ENCODE measurements around the gene HS3ST6.
"Not testable (repeated sequence)": the region's sequence is repeated elsewhere in the genome, so short reads cannot be mapped to it uniquely, and the experiment has no call there.

The HS3ST6 gene

DNA sequence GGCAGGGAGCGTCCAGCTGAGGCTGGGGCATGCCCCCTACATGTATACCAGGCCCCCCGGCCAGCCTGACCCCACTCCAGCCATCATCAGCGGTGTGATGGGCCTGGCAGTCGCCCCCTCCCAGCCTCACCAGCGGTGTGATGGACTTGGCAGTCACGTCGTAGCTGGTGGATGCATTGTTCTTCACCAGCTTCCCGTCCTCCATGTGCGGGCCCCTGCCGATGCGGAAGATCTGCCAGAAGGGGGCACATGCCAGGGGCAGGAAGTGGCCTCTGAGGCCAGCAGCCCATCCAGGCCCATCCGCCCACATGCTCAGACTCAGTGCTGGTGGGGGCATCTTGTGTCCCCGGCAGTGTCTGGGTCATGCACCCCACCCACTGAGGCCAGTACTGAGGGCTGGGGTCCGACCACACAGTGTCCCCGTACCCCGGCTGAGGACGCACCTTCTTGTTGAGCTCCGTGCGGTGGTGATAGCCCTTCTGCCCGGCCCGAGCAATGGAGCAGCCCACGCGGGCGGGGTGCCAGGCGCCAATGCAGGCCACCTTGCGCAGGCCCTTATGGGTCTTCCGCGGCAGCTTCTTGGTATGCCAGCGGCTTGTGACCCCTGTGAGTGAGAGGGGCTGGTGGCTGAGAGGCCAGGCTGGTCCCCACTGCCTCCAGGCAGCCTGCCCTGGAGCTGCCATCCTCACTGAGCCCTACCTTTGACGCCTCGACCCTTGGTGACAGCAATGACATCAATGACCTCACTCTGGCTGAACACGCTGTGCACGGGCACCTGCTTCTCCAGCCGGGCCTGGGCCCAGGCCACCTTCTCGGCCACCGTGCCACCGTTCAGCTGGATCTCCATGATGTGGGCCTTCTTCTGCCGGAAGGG is 28.5 kb upstream of the HS3ST6 start:
- no peak for DNase-seq

DNA sequence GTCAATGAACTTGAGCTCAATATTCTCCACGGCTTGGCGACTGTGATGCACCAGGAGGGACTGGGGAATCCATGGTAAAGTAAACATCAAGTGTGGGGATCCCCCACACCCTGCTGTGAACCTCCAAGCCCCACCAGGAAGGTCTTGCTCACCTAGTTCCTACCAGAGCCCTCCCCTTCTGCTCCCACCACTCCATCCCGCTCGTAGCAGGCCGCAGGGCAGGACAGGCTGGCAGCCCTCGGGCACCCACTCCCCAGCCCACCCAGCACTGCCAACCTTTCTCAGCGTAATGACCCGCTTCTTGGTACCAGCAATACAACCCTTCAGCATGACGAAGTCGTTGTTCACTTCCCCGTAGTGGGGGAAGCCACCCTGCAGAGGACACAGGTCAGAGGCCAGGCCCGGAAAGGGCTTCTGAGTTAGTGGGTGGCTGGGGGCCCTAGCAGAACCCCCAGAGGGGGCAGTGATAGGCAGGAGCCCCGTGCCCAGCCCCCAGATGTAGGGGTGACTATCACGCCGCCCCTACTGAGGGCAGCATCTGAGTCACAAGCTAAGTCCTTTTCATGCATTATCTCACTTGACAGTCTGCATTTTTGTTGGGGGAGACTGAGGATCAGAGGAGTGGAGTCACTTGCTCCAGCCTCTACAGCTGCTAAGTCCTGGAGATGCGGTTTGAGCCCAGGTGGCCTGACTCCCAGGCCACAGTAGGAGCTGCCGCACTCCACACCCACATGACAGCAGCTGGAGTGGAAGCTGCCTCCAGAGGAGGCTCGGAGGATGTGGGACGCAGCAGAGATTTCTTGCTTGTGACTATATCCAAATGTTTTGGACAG is 27.6 kb upstream of the HS3ST6 start:
- DNase-seq = no peak

DNA sequence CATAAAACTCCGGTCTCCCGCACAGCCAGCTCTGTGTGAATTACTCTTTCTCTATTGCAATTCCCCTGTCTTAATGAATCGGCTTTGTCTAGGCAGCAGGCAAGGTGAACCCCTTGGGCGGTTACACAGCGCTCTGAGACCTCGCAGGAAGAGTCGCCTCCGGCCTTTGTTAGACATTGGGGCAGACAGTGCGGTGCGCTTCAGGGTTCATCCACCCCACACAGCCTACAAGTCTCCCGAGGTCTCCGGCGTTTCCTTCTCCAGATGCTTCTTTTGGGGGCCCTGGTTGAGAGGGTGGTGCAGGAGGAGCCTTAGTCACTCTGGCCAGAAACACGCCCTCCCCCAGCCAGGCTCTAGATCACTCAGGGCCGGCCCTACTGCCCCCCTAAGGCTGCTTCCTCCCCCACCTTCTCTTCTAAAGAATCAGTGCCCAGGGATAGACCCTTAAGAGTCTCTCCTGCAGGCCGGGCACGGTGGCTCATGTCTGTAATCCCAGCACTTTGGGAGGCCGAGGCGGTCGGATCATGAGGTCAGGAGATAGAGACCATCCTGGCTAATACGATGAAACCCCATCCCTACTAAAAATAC is 26.5 kb upstream of the HS3ST6 start:
- no peak for DNase-seq

DNA sequence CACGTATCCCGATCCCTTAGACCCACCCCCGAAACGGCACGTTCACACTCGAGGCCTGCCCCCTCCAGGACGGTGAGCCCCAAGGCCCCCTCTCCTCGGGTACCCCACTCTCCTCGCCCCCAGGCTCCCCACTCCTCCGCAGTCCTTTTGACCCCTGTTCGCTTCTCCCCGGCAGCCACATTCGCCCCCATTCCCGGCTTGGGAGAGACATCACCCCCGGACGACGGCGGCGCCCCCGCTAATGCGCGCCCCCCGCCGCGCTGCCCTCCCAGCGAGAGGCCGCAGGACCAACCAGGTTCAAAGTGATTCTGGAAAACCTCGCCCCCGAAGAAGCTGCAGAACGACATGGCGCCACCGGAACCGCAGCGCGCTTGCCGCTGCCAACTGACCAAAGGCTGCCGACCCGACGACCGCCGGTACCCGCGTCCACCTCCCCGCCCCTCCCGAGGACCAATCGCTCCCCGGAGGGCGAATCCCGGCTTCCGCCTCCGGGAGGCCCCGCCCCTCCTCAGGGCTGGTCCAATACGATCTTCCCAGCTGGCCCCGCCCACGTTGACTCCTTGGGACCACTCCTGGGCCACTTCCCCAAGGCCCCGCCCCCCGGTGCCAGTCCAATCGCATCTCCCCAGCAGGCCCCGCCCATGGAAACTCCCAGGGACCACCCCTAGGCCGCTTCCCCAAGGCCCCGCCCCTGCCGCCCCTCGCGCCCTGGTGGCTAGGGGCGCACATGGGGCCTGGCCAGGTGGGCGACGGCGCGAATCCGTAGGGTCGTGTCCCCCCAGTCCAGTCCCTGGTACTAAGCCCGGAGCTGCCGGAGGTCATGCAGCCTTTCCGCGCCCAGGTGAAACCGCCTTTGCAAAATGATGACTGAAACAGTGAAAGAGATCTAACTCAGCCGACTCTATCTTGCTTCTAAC is 24.9 kb upstream of the HS3ST6 start, which contains the start of gene MSRB1:
TSS of gene MSRB1 (minus strand) at position 390 of the 917 bp plus-strand sequence. CDS start at position 347, 43 bp downstream.
- DNase-seq = peak; percentile 99

DNA sequence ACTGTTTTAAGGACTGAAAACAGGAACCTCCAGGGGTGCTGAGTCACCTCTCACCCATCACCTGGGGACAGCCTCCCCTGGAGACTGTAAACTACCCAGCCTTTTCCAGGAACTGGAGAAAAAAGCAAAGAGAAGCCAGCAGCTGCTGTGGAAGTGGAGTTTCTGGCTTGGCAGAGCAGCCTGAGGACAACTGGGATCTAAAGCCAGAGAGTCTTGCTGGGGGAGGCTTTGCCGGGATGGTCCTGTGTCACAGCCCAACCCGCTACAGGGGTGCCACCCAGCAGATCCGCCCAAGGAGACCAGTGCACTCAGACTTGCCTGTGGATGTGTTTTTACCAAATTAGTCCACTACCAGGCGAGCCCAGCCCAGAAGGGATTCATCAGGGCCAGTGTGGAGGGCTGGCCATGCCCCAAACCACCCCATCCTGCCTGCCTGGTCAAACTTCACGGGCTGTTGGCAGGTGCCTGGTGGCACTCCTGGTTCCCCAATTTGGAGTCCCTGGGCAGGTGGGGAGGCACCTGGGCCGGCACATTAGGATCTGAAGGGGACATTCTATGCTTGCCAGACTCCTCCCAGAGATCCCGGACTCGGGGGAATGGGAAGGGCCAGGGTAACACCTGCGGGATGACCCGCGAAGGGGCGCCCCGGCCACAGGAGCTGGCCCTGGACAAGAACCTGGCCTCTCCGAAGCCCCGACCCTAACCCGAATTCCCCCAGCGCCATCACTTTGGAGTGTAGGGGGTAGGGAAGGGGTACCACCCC is 24.0 kb upstream of the HS3ST6 start:
- DNase-seq = no peak

DNA sequence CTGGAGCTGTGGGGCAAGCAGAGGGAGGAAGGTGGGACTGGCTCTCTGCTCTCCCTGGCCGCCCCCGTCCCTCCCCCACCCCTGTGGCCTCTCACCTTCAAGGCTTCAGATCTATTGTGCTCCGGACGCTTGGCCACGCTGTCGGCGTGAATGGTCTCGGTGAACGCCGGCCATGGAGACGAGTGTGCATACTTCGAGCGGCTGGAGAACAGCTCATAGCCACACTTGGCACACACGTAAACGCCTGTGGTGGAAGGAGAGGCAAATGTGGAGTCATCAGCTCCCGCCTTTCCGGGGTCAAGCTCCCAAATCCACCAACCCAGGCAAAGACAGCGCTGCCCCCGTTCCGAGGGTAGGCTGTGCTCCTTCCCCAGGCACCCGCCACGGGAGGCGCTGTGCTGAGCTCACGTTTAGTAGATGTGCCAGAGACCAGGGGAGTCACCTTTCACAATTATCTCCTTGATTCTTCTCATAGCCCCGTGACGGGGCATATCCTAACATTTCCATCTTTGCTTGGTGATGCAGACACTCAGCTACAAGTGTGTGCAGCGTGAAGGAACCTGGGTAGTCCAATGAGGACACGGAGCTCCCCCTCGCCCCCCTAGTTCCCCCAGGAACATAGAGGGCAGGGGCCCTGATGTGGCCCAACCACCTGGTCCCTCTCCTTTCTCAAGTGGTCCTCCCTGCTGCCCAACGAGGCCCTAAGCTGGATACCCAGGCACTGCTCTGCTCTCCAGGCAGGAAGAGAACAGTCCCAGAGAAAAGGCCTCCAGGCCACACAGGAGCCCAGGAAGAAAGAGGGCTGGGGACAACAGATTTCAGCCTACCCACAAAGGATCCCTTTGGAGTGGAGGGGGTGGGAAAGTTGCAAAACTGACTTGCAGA is 23.2 kb upstream of the HS3ST6 start:
- no peak for DNase-seq

DNA sequence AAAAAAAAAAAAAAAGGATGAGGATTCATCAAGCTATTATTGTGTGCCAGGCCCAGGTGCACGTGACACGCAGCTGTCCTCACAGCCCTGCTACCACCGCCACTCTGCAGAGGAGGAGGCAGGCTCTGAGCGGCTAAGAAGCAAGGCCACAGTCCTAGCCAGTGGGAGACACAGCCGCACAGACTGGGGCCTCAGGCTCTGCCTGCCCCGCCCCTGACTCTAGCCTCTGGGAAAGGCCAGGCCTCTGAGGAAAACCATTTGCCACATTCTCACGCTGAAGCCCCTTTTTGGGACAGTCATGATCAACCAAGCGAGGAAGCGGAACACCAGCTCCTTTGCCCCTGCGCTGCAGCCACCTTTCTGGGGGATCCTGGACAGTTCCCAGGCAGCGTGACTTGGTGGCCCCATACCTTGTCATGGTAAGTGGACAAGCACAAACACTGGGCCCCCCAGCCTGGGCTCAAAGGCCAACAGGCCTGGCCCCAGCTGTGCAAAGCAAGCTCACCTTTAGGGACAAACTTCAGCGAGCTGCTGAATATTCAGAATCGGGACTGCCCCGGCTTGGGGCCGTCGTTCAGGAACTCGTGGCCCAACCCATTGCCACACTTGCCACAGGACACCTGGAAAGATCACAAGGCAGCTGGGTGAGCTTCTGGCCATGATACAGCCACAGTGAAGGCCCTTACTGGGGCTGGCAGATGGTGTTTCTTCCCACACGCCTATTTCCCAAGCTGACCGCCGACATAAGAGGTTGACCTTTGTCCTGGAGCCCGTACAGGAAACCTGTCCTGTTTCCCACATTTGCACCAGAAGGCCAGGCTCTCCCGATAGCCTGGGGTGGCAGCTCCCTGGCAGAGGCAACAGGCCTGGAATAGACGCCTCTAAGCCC is 22.3 kb upstream of the HS3ST6 start:
- no peak for DNase-seq

DNA sequence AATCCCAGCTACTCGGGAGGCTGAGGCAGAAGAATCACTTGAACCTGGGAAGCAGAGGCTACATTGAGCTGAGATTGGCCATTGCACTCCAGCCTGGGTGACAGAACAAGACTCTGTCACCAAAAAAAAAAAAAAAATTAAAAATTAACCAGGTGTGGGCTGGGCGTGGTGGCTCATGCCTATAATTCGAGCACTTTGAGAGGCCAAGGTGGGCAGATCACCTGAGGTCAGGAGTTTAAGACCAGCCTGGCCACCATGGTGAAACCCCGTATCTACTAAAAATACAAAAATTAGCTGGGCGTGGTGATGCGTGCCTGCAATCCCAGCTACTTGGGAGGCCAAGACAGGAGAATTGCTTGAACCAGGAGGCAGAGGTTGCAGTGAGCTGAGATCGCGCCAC is 21.6 kb upstream of the HS3ST6 start:
- not testable (repeated sequence) for DNase-seq

DNA sequence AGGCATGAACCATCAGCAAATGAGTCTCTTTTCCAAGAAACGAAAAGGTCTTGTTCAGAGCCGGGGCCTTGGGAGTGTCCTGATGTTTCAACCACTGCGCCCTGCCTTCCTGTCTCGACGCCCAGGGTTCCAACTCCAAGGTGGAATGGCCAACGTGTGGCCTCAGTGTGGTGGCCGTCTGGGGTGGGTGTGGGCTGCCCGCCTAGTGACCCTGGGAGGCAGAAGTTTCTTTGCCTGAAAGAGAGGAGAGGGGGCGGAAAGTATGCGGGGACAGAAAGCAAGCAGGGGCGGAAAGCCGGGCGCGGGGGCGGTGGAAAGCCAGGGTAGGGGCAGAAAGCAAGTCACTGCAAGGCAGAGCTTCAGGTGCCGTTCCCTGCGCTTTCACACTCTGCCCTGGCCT is 20.7 kb upstream of the HS3ST6 start:
- DNase-seq = no peak

DNA sequence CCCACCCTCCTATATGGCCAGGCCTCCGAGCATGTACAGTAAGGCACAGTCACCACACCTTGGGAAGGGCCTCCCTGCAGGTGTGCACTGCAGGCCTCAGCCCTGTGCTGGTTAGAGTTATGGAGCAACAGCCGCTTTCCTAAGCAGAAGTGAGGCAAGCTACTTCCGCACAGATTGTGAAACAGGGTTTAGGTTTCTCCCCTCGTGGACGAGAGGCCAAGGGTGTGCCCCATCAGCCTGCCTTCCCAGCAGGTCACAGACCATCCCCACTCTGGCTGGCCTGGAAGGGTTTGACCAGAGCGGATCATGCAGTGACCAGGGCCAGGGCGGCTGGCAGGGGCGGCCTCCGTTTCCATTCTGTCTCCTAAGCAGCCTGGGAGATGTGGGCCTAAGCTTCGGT is 20.1 kb upstream of the HS3ST6 start:
- no peak for DNase-seq

DNA sequence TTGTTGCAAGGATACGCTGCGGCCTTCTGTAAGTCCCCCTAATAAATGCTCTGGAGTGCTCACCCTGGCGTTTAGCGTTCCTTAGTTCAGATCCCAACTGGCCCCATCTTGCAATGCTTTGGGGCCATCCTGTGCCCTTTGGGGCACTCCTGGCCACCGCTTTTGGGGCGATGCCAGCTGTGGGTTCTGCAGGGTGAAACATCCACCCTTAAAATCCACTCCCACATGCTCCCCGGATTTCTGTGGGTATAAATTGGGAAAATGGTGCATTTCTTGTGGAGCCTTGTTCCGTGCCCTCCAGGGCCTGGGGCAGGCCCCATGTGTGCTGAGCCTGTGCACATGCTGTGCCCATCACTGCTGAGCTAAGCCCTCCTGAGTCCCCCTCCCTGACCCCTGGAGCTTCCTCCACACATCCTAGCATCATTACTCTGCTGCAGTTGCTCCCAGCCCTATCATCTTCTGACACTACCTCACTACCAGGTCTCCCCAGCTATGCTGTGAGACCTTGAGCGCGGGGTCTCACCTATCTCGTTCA is 18.8 kb upstream of the HS3ST6 start:
- no peak for DNase-seq

DNA sequence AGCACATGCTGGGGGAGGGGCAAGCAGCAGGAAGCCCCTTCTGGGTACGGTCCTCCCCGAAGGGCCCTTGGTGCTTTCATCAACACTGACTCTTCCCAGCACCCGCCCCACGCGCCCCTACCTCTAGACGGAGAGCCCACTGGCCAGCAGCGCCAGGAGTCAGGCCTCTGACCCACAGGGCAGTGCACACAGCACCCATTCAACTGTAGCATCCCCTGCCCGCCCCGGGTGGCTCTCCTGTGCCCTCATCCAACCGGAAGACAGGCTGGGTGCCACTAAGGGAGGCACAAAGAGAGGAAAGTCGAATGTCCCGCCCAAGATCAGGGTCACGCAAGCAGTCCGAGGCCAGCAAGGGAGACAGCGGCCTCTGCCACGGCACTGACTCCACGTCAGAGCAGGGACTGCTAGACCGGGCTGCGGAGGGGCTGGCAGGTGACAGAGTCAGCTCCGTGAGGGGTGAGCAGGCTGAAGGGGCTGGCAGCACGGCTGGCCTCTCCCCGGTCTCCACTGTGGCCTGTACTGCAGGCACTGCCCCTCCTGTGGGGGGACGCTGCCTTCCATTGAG is 15.0 kb upstream of the HS3ST6 start:
- no peak for DNase-seq

DNA sequence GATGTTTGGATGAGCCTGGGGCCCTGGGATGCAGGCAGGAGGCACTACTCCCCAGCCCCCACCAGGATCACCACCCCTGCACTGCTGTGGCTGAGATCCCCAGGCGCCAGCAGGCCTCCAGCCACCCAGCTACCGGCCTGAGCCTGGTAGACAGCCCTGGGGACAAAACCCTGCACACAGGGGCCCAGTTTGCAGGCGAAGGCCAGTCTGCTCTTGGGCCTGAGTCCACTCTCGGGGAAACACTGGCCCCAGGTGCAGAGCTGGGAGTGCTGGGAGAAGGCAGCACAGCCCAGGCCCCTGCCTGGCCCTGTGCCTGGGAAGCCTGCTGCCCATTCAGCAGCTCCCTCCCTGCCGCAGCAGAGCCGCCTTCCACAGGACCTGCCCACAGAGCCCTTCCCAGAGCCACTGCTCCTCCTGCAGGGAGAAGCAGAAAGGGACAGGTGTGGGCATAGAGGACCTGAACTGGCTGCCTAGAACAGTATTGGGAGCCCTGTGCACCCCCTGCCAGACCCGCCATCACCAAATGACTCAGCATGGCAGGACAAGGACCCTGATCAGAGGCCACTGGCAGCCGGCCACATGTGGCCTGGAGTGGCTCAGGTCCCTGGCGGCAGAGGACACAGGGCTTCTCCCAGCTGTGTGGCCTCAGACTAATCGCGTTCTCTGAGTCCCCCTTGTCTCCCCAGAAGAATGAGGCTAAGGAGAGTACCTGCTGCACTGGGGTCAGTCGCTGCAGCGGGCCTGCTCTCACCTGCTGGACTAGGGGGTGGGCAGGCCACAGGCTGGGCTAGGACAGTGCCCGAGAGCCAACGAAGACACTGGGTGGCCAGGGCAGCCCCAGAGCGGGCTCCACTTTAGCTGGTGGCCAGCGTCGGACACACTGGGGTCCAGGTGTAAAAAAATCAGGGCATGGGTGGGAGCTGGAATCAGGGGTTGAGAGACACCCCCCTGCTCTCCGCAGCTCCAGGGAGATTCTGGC is 14.1 kb upstream of the HS3ST6 start:
- no peak for DNase-seq

DNA sequence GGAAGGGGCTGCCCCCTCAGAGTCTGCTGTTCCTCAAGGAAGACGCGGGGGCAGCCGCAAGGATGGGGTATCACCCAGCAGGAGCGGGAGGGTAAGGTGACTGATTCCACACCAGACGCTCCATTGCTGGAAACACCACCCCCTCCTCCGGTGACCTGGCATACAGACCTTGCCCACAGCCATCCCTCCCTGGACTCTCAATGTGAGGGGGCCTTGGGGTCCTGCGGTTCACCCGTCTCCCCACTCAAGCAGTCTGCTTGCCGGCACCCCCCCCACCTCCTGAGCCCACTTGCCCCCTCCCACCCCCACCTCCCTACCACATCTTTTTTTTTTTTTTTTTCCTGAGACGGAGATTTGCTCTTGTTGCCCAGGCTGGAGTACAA is 12.1 kb upstream of the HS3ST6 start:
- no peak for DNase-seq

DNA sequence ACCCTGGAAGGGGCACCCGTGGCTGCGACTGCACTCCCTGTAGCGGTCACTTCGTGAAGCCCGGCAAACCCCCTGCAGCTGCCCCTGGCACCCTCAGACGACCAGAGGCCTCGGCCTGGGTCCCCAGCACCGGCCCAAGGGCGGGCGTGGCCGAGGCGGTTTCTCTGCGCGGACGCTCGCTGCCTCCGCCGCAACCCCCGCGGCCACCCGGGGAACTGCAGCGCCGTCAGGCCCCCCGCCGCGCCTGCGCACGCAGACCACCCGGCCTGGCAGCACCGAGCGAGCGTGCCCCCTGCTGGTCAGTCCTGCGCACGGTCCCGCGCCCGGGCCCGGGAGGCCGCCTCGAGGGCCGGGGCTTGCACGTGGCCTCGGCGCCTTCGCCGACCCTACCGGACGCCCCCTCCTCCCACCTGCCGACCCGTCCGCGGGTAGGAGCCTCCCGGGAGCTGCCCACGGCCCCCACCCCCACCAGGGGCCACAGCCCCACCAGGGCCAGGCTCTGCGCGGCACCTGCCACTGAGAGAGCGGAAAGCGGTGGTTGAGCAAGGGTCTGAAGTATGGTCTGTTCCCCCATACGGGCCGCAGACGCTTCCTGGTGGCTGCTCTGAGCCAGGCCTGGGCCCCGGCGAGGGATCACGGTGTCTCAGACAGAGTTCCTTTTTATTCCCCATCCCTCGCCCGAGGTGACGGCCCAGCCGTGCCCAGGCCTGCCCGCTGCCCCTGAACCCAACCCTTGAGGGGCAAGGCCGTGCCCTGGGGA is 11.5 kb upstream of the HS3ST6 start:
- peak; percentile 94 for DNase-seq

DNA sequence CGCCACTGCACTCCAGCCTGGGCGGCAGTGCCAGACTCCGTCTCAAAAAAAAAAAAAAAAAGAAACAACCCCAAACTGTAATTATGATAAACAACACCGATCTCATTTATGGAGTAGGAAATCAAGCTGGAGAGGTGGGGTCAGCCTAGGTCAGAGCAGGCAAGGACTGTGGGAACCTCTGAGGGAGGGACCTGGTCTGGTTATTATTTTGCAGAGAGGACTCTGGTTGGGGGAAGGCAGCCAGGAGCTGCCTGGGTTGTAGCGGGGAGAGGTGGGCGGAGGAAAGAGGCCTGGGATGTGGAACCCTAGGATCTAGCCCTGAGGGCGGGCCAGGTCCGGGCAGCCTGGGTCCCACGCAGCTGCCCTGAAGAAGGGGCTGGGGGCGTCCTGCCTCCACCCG is 10.9 kb upstream of the HS3ST6 start:
- no peak for DNase-seq

DNA sequence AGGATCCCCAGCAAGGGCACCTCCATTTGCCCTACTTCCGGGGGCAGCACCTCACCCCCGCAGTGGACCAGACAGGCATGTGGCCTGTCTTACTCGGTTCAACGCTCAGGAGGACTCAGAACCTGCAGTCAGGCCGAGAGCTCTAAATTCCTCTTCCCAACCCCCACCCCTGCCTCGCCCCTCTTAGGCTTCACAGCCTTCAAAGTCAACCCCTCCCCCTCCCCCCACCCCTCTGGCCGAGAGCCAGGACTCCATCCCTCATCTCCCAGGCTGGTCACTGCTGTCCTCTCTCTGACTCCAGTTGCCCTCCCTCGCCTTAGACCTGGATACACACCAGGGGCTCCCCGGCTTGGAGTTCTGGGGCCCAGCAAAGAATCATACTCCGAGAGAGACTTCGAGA is 8.1 kb upstream of the HS3ST6 start:
- no peak for DNase-seq

Measured in activated CD8-positive, alpha-beta memory T cell treated with anti-CD3 and anti-CD28 coated beads, Interleukin-2, amount 50 U/mL, for 4 hours (primary cell).